K562 (cell line): ENCODE data around the gene DCUN1D2. TPM values are rescaled to one million over a fixed set of nuclear protein-coding genes. Genes with fewer than 3 reads are reported as not detected.

Experiments used
- ATAC-seq: fragments of 200-7000 bp; cut with Tn5 transposase; 3 replicates; pipeline ENCODE4 v1.9.1; 2020; ENCODE audit warnings: moderate library complexity
- BruUV-seq: library from RNA; stranded (reverse); fragments of 400-500 nt; replicated peaks from 2 replicates; lab custom pipeline; 2021; lab: Mats Ljungman, UMichigan
- CTCF ChIA-PET: fragments of 300-600 bp; formaldehyde crosslinking; extraction: SDS; loops from one replicate; lab custom pipeline; 2021; ENCODE audit warnings: low intra/inter-chr PET ratio; lab: Yijun Ruan, JAX
- POLR2A ChIA-PET: fragments of 300-600, 350-650 bp; sonication (Branson Sonifier 250); formaldehyde crosslinking; extraction: SDS; loops from one replicate; lab custom pipeline; 2021; ENCODE audit warnings: antibody characterized with exemption, inconsistent platforms; lab: Yijun Ruan, JAX
- DNase-seq, 4 experiments: peaks; one replicate each; pipeline versions ENCODE4 v3.0.0 to v3.0.0-alpha.2; 2011 to 2018; ENCODE audit warnings: low spot score in 3 of 4, mixed read lengths in 3 of 4; ENCODE audit errors: extremely low read depth in 1 of 4
- FAIRE-seq: peaks from 2 replicates; lab custom pipeline; 2011; peaks lifted over from hg19 to GRCh38; lab: Jason Lieb, UNC
- H2AFZ ChIP-seq: 2 replicates; pipeline ENCODE4 v1.6.0; 2011; ENCODE audit warnings: low read depth, low read length, control low read depth, inconsistent platforms
- H3K27ac ChIP-seq: fragments of 200-600 bp; 3 replicates; pipeline ENCODE4 v1.8.0; 2011; ENCODE audit warnings: low read depth, mild to moderate bottlenecking, control low read depth, inconsistent platforms, low read length, moderate library complexity, mixed read lengths; ENCODE audit errors: extremely low read depth
- H3K27me3 ChIP-seq, 2 experiments: fragments of 300-600 bp in 1 of 2; 2 replicates in 1 of 2; 3 replicates in 1 of 2; pipeline versions ENCODE4 v1.6.0 to v1.8.0; 2011; ENCODE audit warnings: inconsistent platforms in 2 of 2, low read length in 2 of 2, mild to moderate bottlenecking in 1 of 2, mixed read lengths in 1 of 2, moderate library complexity in 1 of 2; ENCODE audit not compliant: control insufficient read depth in 2 of 2, insufficient read depth in 2 of 2
- H3K36me3 ChIP-seq: fragments of 300-600 bp; 3 replicates; pipeline ENCODE4 v1.8.0; 2011; ENCODE audit warnings: mild to moderate bottlenecking, low read length, inconsistent platforms; ENCODE audit not compliant: control insufficient read depth, insufficient read depth
- H3K4me1 ChIP-seq, 2 experiments: fragments of 200-600 bp in 1 of 2; replicated peaks in 1 of 2; 2 replicates in 1 of 2; 3 replicates in 1 of 2; pipeline versions ENCODE4 v1.5.1 to v1.8.0; 2011; ENCODE audit warnings: inconsistent platforms in 2 of 2, low read length in 2 of 2, mild to moderate bottlenecking in 1 of 2, mixed read lengths in 1 of 2, moderate library complexity in 1 of 2; ENCODE audit not compliant: control insufficient read depth in 2 of 2, insufficient read depth in 2 of 2
- H3K4me2 ChIP-seq: 2 replicates; pipeline ENCODE4 v1.6.1; 2011; ENCODE audit warnings: low read length, control low read depth, inconsistent platforms, mixed read lengths; ENCODE audit not compliant: insufficient read depth
- H3K4me3 ChIP-seq: fragments of 200-600 bp; sonication (generic), shearing (Covaris generic); 2 replicates; pipeline ENCODE4 v1.5.1; 2016; ENCODE audit warnings: control low read depth, inconsistent platforms
- H3K79me2 ChIP-seq: fragments of 200-600 bp; 3 replicates; pipeline ENCODE4 v1.8.0; 2011; ENCODE audit warnings: low read length, inconsistent platforms; ENCODE audit not compliant: control insufficient read depth, insufficient read depth
- H3K9ac ChIP-seq, 2 experiments: 2 replicates each; pipeline versions ENCODE4 v1.6.0 to v1.6.1; 2011; ENCODE audit warnings: low read depth in 2 of 2, low read length in 2 of 2, control low read depth in 1 of 2, inconsistent platforms in 1 of 2, mild to moderate bottlenecking in 1 of 2, mixed read lengths in 1 of 2; ENCODE audit not compliant: insufficient read depth in 1 of 2
- H3K9me1 ChIP-seq: one replicate; pipeline ENCODE4 v1.6.0; 2011; ENCODE audit warnings: inconsistent platforms, mild to moderate bottlenecking, low read length, moderate library complexity; ENCODE audit not compliant: control insufficient read depth, insufficient read depth
- H3K9me3 ChIP-seq: replicated peaks from 2 replicates; pipeline ENCODE4 v1.5.1; 2011; ENCODE audit warnings: low read depth, low read length, inconsistent platforms; ENCODE audit not compliant: control insufficient read depth, insufficient read depth
- H4K20me1 ChIP-seq: replicated peaks from 2 replicates; pipeline ENCODE4 v1.6.1; 2011; ENCODE audit warnings: low read length, inconsistent platforms, mixed read lengths; ENCODE audit not compliant: control insufficient read depth, insufficient read depth
- E2F1 ChIP-seq: sonication (generic); formaldehyde crosslinking; IDR thresholded peaks from 2 replicates; pipeline ENCODE4 v1.8.1; 2023; ENCODE audit warnings: mild to moderate bottlenecking, missing genetic modification reagents, moderate library complexity
- ELK1 ChIP-seq: sonication (generic); formaldehyde crosslinking; IDR thresholded peaks from 2 replicates; pipeline ENCODE4 v1.8.1; 2022; ENCODE audit warnings: missing genetic modification reagents
- RBFOX2 ChIP-seq: fragments of 200-400 bp; formaldehyde crosslinking; IDR thresholded peaks from 2 replicates; pipeline ENCODE4 v1.6.1; 2017; ENCODE audit warnings: low read depth, mild to moderate bottlenecking, low read length, moderate library complexity
- TAF15 ChIP-seq: fragments of 200-400 bp; formaldehyde crosslinking; IDR thresholded peaks from 2 replicates; pipeline ENCODE4 v1.6.1; 2017; ENCODE audit warnings: mild to moderate bottlenecking, low read depth, low read length, moderate library complexity
- WGBS: fragments of 100-300 bp; shearing (Covaris generic); methylation state at CpG from one replicate; pipeline ENCODE4 v1.1.6; 2016; ENCODE audit warnings: low coverage, mixed read lengths; ENCODE audit not compliant: insufficient coverage; ENCODE audit errors: missing lambda C conversion rate; 5-methylcytosine and 5-hydroxymethylcytosine counted together
- in situ Hi-C: fragments of 300-500 bp; cut with MboI; formaldehyde crosslinking; loops from 4 replicates; pipeline ENCODE4 v1.15.0; 2018; ENCODE audit warnings: inconsistent platforms, mixed read lengths
- intact Hi-C: fragments of 100-400 bp; cut with micrococcal nuclease; formaldehyde crosslinking; loops from 2 replicates; pipeline ENCODE4 v1.14.2; 2022
- polyA plus RNA-seq, 8 experiments: library from polyadenylated mRNA; depleted of rRNA in 4 of 8; stranded (reverse) in 5 of 8; unstranded in 3 of 8; fragments of >200 nt; fragmentation: Nextera tagmentation in 2 of 8; fragmentation: Illumina TruSeq in 1 of 8; extraction: Ambion mirVana in 2 of 8; extraction: Trizol in 1 of 8; gene quantifications; 2 replicates each; pipeline versions ENCODE4 v1.2.1 to v1.2.3, GENCODE V29; 2011 to 2014; ENCODE audit warnings: inconsistent platforms in 1 of 8, missing spikeins in 1 of 8
- total RNA-seq, 7 experiments: library from RNA; depleted of rRNA in 6 of 7; stranded (reverse); fragments of >200 nt in 6 of 7; fragmentation: Illumina TruSeq in 2 of 7; extraction: Trizol in 2 of 7; gene quantifications; 2 replicates each; pipeline versions ENCODE4 v1.2.1 to v1.2.3, GENCODE V29; 2011 to 2021; ENCODE audit warnings: low replicate concordance in 1 of 7

Gene DCUN1D2
- total and polyA plus RNA-seq, 9 of the 15 experiments (the other 6 are each of a cell fraction or from before 2014, with no cell fraction given) = 2.1 to 16.8 (median 11.1) TPM

- intact Hi-C loops = no loop called here
- Histone ChIP-seq H3K27me3 (no peaks in the 10 kb centered on the region), H3K27ac (no peak overlapping the region), H4K20me1 (0 out of 2 replicates have a peak, but pooled peaks cover 6% of the 10 kb centered on the region), H2AFZ (no peak overlapping the region), H3K4me1 (peaks cover 7 to 18% of the 10 kb centered on the region in 2 experiments), H3K4me3 (no peak overlapping the region), H3K36me3 (peaks cover 67% of the 10 kb centered on the region; the same call in 2 of the 3 replicates), H3K79me2 (peaks cover 63% of the 10 kb centered on the region), H3K9ac (no peak overlapping the region), H3K9me1 (peaks cover 3% of the 10 kb centered on the region), H3K9me3 (no peaks in the 10 kb centered on the region), H3K4me2 (no peak overlapping the region)
- ChIA-PET POLR2A (interaction anchor here (0.9 to 2.7 kb wide), 2 partner anchors 10 to 13 kb away, joined by 3 to 10 read pairs; no protein-coding TSS in a partner anchor), CTCF (no interaction called here)
- BruUV-seq = no TSS peak
- TF ChIP-seq ELK1 (CRISPR knock-in tag) = no peak
- no peak for TF ChIP-seq E2F1 (CRISPR knock-in tag)
- TF ChIP-seq RBFOX2 = peak; percentile 41; the same call in 1 of the 2 replicates
- no peak for TF ChIP-seq TAF15
- in situ Hi-C loops = loop anchor here (10.0 kb wide), 1 partner anchor 229 kb away; no protein-coding TSS in a partner anchor
- no peak for FAIRE-seq
- no peak for DNase-seq
- no peak for ATAC-seq
- WGBS = 88% methylated on average over 19 of the region's 26 CpGs
Observed at GRCh38 chr13:113495494-113496210, 5.1 kb upstream of the DCUN1D2 start.
